ENCODE results near the gene CAMK2D. TPM values are rescaled to one million over a fixed set of nuclear protein-coding genes. Genes with fewer than 3 reads are reported as not detected.

The CAMK2D gene
- total and polyA plus RNA-seq, 2 experiments from 2014 or later = 4.9 to 14.6 TPM

GRCh38 chr4:113502476-113502875 lies 259.1 kb downstream of the CAMK2D start:
- Mint-ChIP-seq H3K27me3 (ENCODE audit: insufficient read depth, low read depth, poor library complexity) (no peaks in the 10 kb centered on the region), H3K4me3 (no peak overlapping the region), H3K27ac (no peak overlapping the region), H3K4me1 (no peaks in the 10 kb centered on the region), H3K9me3 (no peaks in the 10 kb centered on the region), H3K36me3 (ENCODE audit: low read depth) (no peaks in the 10 kb centered on the region)
- no peak overlapping the region for H3K27ac ChIP-seq (ENCODE audit: low read depth)
- H3K79me2 ChIP-seq (replicated peaks; ENCODE audit: insufficient read depth) = no peaks in the 10 kb centered on the region
- H3K36me3 ChIP-seq (ENCODE audit: insufficient read depth) = no peaks in the 10 kb centered on the region
- no peaks in the 10 kb centered on the region for H3F3A ChIP-seq (replicated peaks; ENCODE audit: low read depth)
- H2AFZ ChIP-seq = no peak overlapping the region
- ATAC-seq = no peak
- H3K4me3 ChIP-seq = no peak overlapping the region
- H3K9me2 ChIP-seq (ENCODE audit: insufficient read depth) = no peaks in the 10 kb centered on the region
- no peak overlapping the region for H3K4me2 ChIP-seq
- no peaks in the 10 kb centered on the region for H3K27me3 ChIP-seq (ENCODE audit: insufficient read depth)
- TF ChIP-seq POLR2AphosphoS5 (IDR thresholded peaks at IDR 0.05; ENCODE audit: low read depth) (no peak), ZNF114 (CRISPR knock-in tag; IDR thresholded peaks at IDR 0.05) (no peak), ETS1 (IDR thresholded peaks at IDR 0.05) (no peak), EZH2phosphoT487 (IDR thresholded peaks at IDR 0.05; ENCODE audit: unreplicated experiment) (no peak), ZNF331 (CRISPR knock-in tag; IDR thresholded peaks at IDR 0.05; ENCODE audit: low read depth) (no peak), CREB1 (CRISPR knock-in tag; IDR thresholded peaks at IDR 0.05; ENCODE audit: low read depth) (no peak), JUNB (IDR thresholded peaks at IDR 0.05; ENCODE audit: unreplicated experiment) (no peak), ZNF462 (CRISPR knock-in tag; IDR thresholded peaks at IDR 0.05) (no peak), NANOG (IDR thresholded peaks at IDR 0.05; ENCODE audit: borderline replicate concordance) (no peak), EZH2 (IDR thresholded peaks at IDR 0.05; ENCODE audit: low read depth, unreplicated experiment) (no peak), REST (IDR thresholded peaks at IDR 0.05; ENCODE audit: unreplicated experiment) (no peak), CTCF (conservative IDR thresholded peaks at IDR 0.05; ENCODE audit: low read depth in 2 of 2) (no peak), STAT1 (IDR thresholded peaks at IDR 0.05; ENCODE audit: unreplicated experiment) (no peak)
- no peaks in the 10 kb centered on the region for H3K4me1 ChIP-seq (ENCODE audit: insufficient read depth)
- DNase-seq (ENCODE audit: low spot score) = no peak
- H4K20me1 ChIP-seq (replicated peaks; ENCODE audit: insufficient read depth) = no peaks in the 10 kb centered on the region
